Measurements from ENCODE around the gene TFAM. TPM values are rescaled to one million over a fixed set of nuclear protein-coding genes. Genes with fewer than 3 reads are reported as not detected.

TFAM gene
- total and polyA plus RNA-seq, 2 donors (not counting 1 experiment from before 2014, with no cell fraction given): 8.2 to 38.4 TPM

GRCh38 chr10:58438986-58439385 lies 53.8 kb downstream of the TFAM start:
- Histone ChIP-seq H3K27ac (ENCODE audit: low read length in 2 of 2) (no peak overlapping the region), H3K9me3 (ENCODE audit: control extremely low read depth in 1 of 3, control insufficient read depth in 2 of 3, insufficient read depth in 1 of 3, low read length in 2 of 3) (no peaks in the 10 kb centered on the region), H4K20me1 (ENCODE audit: control insufficient read depth, insufficient read depth, low read length, poor library complexity, severe bottlenecking) (no peaks in the 10 kb centered on the region), H3K4me2 (replicated peaks; ENCODE audit: low read depth, low read length, poor library complexity, severe bottlenecking) (no peak overlapping the region), H3K9ac (ENCODE audit: low read length) (no peak overlapping the region), H3K79me2 (ENCODE audit: control insufficient read depth, insufficient read depth, low read length) (no peaks in the 10 kb centered on the region), H3K27me3 (replicated peaks in 1 of 4; ENCODE audit: control extremely low read depth in 1 of 4, control insufficient read depth in 3 of 4, insufficient read depth in 4 of 4, low read length in 3 of 4) (peaks cover 0 to 3% (median 1%) of the 10 kb centered on the region in 4 experiments), H3K4me1 (ENCODE audit: control insufficient read depth in 2 of 2, insufficient read depth in 2 of 2, low read length in 2 of 2) (no peaks in the 10 kb centered on the region), H3K4me3 (ENCODE audit: control extremely low read depth in 1 of 5, extremely low read depth in 1 of 5, insufficient read depth in 1 of 5, low read depth in 2 of 5, low read length in 4 of 5) (no peak overlapping the region), H3K36me3 (replicated peaks in 1 of 2; ENCODE audit: control extremely low read depth in 1 of 2, control insufficient read depth in 1 of 2, extremely low read depth in 1 of 2, insufficient read depth in 2 of 2, low read length in 1 of 2) (no peaks in the 10 kb centered on the region), H2AFZ (ENCODE audit: insufficient read depth, low read depth, low read length, poor library complexity, severe bottlenecking) (no peak overlapping the region)
- WGBS (ENCODE audit: insufficient coverage): 60% methylated on average over 1 of the region's 1 CpG
- H3K4me1 Mint-ChIP-seq: no peaks in the 10 kb centered on the region
- TF ChIP-seq CTCF (IDR thresholded peaks at IDR 0.05) (no peak), EZH2 (IDR thresholded peaks at IDR 0.05; ENCODE audit: borderline replicate concordance, insufficient read depth, low read depth, low read length, poor library complexity, severe bottlenecking) (no peak)
- H3K27ac Mint-ChIP-seq: no peak overlapping the region
- ChIA-PET CTCF (no interaction called here), POLR2A (no interaction called here)
- no peak overlapping the region for H3K4me3 Mint-ChIP-seq
- intact Hi-C loops (cut with micrococcal nuclease): no loop called here
- peaks cover 23% of the 10 kb centered on the region for H3K27me3 Mint-ChIP-seq
- no peak for ATAC-seq (ENCODE audit: low read depth)
- peaks cover 5% of the 10 kb centered on the region for H3K9me3 Mint-ChIP-seq (ENCODE audit: insufficient read depth)
- no peak for DNase-seq

GRCh38 chr10:58439632-58440364 lies 54.6 kb downstream of the TFAM start:
- ATAC-seq (ENCODE audit: low read depth): no peak
- Histone ChIP-seq H3K27me3 (replicated peaks in 1 of 4; ENCODE audit: control extremely low read depth in 1 of 4, control insufficient read depth in 3 of 4, insufficient read depth in 4 of 4, low read length in 3 of 4) (peaks cover 0 to 3% (median 1%) of the 10 kb centered on the region in 4 experiments), H3K9me3 (ENCODE audit: control extremely low read depth in 1 of 3, control insufficient read depth in 2 of 3, insufficient read depth in 1 of 3, low read length in 2 of 3) (no peaks in the 10 kb centered on the region), H3K4me1 (ENCODE audit: control insufficient read depth in 2 of 2, insufficient read depth in 2 of 2, low read length in 2 of 2) (no peaks in the 10 kb centered on the region), H3K4me2 (replicated peaks; ENCODE audit: low read depth, low read length, poor library complexity, severe bottlenecking) (no peak overlapping the region), H3K9ac (ENCODE audit: low read length) (no peak overlapping the region), H3K79me2 (ENCODE audit: control insufficient read depth, insufficient read depth, low read length) (no peaks in the 10 kb centered on the region), H2AFZ (ENCODE audit: insufficient read depth, low read depth, low read length, poor library complexity, severe bottlenecking) (no peak overlapping the region), H3K4me3 (ENCODE audit: control extremely low read depth in 1 of 5, extremely low read depth in 1 of 5, insufficient read depth in 1 of 5, low read depth in 2 of 5, low read length in 4 of 5) (no peak overlapping the region), H4K20me1 (ENCODE audit: control insufficient read depth, insufficient read depth, low read length, poor library complexity, severe bottlenecking) (no peaks in the 10 kb centered on the region), H3K27ac (ENCODE audit: low read length in 2 of 2) (no peak overlapping the region), H3K36me3 (replicated peaks in 1 of 2; ENCODE audit: control extremely low read depth in 1 of 2, control insufficient read depth in 1 of 2, extremely low read depth in 1 of 2, insufficient read depth in 2 of 2, low read length in 1 of 2) (no peaks in the 10 kb centered on the region)
- H3K27me3 Mint-ChIP-seq: peaks cover 20% of the 10 kb centered on the region
- no peaks in the 10 kb centered on the region for H3K4me1 Mint-ChIP-seq
- ChIA-PET CTCF (no interaction called here), POLR2A (no interaction called here)
- H3K27ac Mint-ChIP-seq: no peak overlapping the region
- no peak for TF ChIP-seq EZH2 (IDR thresholded peaks at IDR 0.05; ENCODE audit: borderline replicate concordance, insufficient read depth, low read depth, low read length, poor library complexity, severe bottlenecking)
- WGBS (ENCODE audit: insufficient coverage): 85% methylated on average over 3 of the region's 5 CpGs
- no peak for DNase-seq
- intact Hi-C loops (cut with micrococcal nuclease): no loop called here
- peaks cover 5% of the 10 kb centered on the region for H3K9me3 Mint-ChIP-seq (ENCODE audit: insufficient read depth)
- no peak overlapping the region for H3K4me3 Mint-ChIP-seq

Measured in B cell (primary cell).